HG02970 (cell line): Measurements from ENCODE around the gene RANGRF.

Experiments
- ATAC-seq: cut with Tn5 transposase; IDR thresholded peaks from one replicate; pipeline ENCODE4 v1.9.1; 2021; ENCODE audit warnings: mild to moderate bottlenecking, moderate library complexity, moderate number of reproducible peaks; ENCODE audit not compliant: unreplicated experiment, low FRiP score

RANGRF gene

GRCh38 chr17:8312726-8313600 is 24.5 kb downstream of the RANGRF start:
- ATAC-seq, result no peak

- no peak for ATAC-seq
Measured at GRCh38 chr17:8314797-8315763, 26.6 kb downstream of the RANGRF start.

DNA sequence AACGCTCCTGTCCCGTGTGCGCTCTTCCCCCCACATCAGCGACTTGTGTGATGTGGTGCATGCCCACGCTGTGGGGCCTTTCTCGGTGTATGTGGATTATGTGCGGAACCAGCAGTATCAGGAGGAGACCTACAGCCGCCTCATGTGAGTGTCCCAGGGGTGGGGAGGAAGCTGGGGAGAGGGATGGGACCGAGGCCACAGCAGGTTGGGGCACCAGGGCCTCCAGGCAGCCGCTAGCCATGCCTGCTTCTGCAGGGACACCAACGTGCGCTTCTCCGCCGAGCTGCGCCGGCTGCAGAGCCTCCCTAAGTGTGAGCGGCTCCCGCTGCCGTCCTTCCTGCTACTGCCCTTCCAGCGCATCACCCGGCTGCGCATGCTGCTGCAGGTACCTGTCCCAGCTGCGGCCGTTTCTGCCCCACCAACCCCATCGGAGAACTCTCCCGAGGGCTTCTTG is 27.3 kb downstream of the RANGRF start:
- no peak for ATAC-seq

DNA sequence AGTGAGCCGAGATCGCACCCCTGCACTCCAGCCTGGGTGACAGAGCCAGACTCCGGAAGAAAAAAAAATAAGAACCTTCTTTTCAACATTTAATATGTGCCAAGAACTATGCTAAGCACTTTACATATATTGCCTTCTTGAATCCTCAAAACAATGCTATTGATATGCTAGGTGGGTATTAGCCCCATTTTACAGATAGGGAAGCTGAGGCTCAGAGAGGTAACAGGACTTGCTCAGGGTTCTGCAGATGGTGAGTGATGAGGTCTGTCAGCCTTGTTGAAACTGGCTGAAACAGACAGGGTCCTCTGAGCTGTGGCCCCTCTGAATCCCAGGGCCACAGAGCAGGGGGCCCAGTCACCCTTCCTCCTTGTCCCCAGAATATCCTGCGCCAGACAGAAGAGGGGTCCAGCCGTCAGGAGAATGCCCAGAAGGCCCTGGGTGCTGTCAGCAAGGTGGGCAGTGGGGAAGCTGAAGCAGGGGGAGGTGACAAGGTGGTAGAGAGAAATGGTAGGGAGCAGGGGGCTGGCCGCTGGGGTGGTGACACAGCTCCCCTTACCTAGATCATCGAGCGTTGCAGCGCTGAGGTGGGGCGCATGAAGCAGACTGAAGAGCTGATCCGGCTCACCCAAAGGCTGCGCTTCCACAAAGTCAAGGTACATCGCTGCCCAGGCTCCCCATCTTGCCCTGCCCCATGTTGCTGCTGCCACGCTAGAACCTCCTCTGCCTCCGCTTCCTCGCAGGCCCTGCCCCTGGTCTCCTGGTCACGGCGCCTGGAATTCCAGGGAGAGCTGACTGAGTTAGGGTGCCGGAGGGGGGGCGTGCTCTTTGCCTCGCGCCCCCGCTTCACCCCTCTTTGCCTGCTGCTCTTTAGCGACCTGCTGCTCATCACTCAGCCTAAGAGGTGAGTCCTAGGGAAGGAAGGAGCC is 29.8 kb downstream of the RANGRF start:
- no peak for ATAC-seq

DNA sequence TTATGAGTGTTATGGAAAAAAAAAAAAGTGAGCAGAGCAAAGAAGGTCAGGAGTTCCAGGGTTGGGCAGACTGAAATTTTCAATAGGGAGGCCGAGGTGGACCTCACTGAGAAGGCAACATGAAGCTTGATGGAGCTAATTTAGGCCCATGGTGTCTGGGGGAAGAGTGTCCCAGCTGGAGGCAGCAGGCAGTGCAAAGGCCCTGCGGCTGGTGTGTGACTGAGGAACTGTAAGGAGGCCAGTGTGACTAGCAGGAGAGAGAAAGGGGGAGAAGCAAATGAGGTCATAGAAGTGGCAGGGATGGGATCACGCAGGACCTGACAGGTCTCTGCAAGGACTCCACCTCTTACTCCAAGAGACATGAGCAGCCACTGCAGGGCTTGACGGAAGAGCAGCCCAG is 31.8 kb downstream of the RANGRF start:
- no peak for ATAC-seq

- no peak for ATAC-seq
Measured at GRCh38 chr17:8320990-8321389, 32.5 kb downstream of the RANGRF start.

DNA sequence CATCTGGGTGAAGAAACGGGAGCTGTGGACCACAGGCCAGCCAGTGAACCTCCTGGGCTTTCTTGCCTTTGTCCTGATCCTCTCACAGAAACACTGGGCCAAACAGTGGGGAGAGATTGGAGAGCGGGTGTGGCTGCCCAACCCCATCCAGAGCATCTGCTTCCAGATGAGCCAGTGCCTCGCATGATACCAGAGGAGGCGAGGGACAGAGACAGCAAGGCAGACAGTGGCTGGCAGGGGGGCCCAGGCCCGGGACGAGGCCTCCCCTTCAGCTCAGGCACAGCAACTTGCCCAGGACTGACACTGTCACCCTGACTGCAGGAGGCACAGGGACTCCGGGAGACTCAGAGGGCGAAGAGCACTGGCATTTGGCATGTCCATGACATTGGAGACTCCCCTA is 33.6 kb downstream of the RANGRF start:
- no peak for ATAC-seq

DNA sequence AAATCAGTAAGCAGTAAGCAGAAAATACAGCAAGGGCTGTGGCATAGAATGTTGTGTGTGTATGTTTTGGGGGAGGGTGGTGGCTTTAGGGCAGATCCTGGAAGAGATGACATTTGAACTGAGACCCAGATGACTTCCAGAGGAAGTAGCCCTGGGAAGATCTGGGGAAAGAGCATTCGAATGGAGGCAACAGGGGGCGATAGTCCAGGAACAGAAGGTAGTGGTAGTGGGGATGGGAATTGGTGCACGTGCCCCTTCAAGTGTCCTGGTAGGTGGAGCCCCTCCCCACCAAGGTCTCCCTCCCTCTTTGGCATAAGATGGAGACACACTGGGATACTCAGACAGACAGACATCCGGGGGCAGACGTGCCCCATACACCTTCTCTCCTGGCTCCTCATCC is 35.7 kb downstream of the RANGRF start:
- no peak for ATAC-seq

DNA sequence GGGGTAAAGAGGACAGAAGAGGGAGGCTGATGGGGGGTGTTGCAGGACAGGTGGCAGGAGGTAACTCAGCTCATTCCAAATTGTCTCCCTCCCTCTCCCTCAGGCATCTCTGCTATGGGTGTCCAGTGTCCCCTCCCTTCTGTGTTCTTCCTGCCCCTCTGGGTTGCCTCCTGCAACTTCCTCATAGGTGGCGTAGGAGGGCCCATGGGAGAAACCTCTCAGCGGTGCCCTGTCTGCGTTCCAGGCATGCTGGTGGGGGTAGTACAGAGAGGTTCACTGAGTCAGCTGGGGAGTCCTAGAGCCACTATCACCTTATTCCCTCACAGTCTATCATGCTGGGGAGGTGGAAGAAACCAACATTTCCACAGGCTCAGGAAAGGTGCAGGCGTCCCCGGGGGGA is 36.5 kb downstream of the RANGRF start:
- no peak for ATAC-seq

DNA sequence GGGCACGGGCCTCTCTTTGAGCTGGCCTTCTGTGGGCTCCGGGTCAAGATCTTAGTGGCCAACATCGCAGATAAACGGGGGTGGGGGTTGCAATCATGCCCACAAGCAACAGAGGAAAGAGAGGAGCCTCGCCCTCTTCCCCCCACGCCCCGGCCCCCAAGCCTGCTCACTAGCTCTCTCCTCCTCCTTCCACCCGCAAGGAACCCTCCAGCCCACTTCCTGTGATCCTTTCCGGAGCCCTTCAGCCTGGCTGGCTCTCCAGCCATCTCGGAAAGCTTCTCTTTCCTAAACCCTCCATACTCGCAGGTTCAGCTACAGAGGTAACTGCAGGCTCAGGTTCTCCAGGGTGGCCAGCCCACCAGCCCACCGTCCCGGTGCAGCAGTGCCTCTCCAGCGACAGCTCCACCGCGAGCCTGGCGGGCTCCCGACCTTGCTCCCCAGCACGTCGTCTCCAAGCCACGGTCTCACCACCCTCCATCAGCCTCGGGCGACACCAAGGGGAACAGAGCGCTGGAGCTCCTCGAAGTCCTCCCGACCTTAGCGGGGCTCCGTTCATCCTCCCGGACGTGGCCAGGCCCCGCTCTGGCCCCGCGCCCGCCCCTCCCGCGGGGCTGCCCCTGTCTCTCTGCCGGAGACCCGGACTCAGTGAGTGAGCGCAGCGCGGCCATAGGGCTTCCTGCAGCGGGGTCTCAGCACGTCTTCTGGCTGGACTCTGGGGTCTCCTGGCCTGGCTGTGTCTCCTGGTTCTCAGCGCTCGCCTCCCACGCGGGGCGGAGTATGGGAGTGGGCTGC is 38.2 kb downstream of the RANGRF start:
- ATAC-seq, result no peak

DNA sequence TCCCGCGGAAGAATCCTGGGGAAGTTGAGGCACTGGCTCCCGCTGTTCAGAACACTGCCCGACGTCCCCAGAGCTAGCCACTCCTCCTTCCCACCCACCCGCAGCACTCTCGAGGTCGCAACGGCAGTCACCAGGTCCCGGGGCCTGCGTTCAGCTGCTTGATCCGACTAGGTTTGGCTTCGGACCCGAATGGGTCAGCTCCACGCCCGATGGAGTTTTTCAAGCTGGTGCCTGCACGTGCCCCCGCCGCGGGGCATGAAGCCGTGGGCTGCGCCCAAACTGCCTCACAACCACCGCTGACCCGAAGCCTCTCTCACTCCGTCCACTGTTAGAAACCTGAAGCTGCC is 38.8 kb downstream of the RANGRF start:
- no peak for ATAC-seq

GRCh38 chr17:8332128-8332527 is 43.7 kb downstream of the RANGRF start:
- ATAC-seq, result no peak

GRCh38 chr17:8332688-8333087 is 44.2 kb downstream of the RANGRF start:
- ATAC-seq, result no peak

- ATAC-seq, result no peak
Measured at GRCh38 chr17:8333281-8333680, 44.8 kb downstream of the RANGRF start.

DNA sequence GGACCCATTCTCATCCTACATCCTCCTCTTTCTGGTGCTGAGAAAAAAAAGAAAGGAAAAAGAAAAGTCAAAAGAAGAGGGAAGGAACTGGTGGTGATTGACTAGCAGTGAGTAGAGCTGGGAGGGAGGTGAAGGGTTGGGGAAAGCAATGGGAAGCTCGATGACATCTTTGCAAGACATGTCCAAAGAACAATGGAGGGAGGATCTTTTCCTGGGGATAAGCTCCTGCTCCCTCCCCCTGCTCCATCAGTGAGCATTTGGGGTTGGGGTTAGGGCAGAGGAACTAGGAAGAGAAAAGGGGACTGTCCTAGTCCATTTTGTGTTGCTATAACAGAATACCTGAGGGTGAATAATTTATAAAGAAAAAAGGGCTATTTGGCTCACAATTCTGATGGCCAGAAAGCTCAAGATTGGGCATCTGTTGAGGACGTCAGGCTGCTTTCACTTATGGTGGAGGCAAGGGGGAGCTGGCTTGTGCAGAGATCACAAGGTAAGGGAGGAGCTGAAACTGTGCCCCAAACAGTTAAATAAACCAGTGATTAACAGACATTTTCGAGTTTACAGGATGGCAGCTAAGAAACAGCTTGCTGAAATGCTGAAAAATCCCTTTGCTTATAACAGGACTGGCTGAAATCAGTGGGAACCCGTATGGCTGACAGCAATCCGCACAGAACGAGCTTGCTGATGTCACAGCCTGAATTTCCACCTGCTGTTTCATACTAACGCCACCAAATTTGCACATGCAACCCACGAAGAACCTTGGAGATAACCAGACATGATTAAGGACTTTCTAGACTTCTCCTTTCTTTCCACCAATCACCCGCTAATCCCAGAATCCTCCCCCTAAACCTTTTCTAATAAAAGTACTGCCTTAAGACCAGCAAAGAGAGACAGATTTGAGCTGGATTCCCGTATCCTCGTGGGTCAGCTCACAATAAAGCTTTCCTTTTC is 49.6 kb downstream of the RANGRF start:
- no peak for ATAC-seq

GRCh38 chr17:8338753-8339140 is 50.3 kb downstream of the RANGRF start:
- ATAC-seq, result no peak

DNA sequence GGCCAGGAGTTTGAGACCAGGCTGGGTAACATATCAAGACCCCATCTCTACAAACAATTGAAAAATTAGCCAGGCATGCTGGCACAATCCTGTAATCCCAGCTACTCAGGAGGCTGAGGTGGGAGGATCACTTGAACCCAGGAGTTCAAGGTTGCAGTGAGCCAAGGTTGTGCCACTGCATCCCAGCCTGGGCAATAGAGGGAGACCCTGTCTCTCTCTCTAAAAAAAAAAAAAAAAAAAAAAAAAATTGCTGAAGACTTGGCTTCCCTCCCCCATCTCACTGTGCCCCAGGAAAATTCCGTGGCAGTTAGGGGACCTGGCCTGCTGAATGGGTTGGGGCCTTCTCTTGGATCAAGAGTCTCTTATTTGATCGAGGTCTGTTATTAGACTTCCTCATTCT is 51.1 kb downstream of the RANGRF start, which contains the start of gene ODF4:
TSS of gene ODF4 (plus strand) at position 301 of the 400 bp plus-strand sequence. CDS start 212 bp downstream, outside the sequence.
- ATAC-seq, result no peak
